ENCODE results near the gene GAST.
A peak's percentile ranks its signal among the peaks of the same experiment; 100 is the strongest.
"Not testable (repeated sequence)": the region's sequence is repeated elsewhere in the genome, so short reads cannot be mapped to it uniquely, and the experiment has no call there.

GAST gene

GRCh38 chr17:41666708-41667279 lies 45.3 kb upstream of the GAST start:
- no peak overlapping the region; the same call in 1 of the 2 replicates for H3K4me3 ChIP-seq (ENCODE audit: low read depth, low read length)
- no peak for DNase-seq (ENCODE audit: low read depth)

DNA sequence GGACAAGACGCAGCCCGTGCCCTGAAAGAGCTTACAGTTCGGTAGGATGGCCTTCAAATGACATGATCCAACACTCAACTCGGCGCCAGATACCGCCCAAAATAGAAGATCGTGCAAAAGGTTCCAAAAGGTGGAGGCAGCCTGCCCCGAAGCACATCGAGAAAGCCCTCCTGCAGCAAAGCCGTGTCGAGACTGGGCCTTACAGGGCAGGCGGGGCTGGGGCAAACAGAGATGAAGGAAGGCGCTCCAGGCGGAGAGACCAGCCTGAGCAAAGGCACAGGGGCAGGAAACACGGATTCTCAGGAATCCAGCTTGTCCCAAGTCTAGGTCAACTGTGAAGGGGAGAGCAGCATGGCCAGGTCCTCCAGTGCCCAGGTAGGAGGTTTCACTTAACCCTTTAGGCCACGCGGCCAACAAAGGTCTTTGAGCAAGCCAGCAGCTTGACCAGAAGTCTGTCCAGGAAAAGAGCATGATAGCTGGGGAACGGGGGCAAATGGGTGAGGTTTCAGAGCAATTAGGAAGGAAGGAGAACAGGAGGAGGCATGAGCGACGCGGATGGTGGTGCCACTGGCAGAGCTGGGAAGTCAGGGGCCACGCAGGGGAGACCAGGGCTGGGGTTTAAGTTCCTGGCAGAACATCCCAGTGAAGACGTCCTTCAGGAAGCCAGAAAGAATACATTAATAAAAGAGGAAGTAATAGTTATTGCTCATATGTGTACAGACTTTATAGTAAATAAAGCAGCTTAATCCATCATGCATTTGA lies 44.7 kb upstream of the GAST start:
- no peak for DNase-seq (ENCODE audit: low read depth)
- H3K4me3 ChIP-seq (ENCODE audit: low read depth, low read length), result no peak overlapping the region
- TF ChIP-seq, protein P1, sequence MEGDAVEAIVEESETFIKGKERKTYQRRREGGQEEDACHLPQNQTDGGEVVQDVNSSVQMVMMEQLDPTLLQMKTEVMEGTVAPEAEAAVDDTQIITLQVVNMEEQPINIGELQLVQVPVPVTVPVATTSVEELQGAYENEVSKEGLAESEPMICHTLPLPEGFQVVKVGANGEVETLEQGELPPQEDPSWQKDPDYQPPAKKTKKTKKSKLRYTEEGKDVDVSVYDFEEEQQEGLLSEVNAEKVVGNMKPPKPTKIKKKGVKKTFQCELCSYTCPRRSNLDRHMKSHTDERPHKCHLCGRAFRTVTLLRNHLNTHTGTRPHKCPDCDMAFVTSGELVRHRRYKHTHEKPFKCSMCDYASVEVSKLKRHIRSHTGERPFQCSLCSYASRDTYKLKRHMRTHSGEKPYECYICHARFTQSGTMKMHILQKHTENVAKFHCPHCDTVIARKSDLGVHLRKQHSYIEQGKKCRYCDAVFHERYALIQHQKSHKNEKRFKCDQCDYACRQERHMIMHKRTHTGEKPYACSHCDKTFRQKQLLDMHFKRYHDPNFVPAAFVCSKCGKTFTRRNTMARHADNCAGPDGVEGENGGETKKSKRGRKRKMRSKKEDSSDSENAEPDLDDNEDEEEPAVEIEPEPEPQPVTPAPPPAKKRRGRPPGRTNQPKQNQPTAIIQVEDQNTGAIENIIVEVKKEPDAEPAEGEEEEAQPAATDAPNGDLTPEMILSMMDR (IDR thresholded peaks at IDR 0.05; ENCODE audit: control insufficient read depth, extremely low read depth, insufficient read depth), result no peak

More at GRCh38 chr17:41666708-41667279, 45.3 kb upstream of the GAST start:
- TF ChIP-seq, protein P1 (IDR thresholded peaks at IDR 0.05; ENCODE audit: control insufficient read depth, extremely low read depth, insufficient read depth), result peak; percentile 97

GRCh38 chr17:41672153-41672552 lies 40.0 kb upstream of the GAST start:
- no peak overlapping the region for H3K4me3 ChIP-seq (ENCODE audit: low read depth, low read length)
- no peak for DNase-seq (ENCODE audit: low read depth)
- TF ChIP-seq, protein P1 (IDR thresholded peaks at IDR 0.05; ENCODE audit: control insufficient read depth, extremely low read depth, insufficient read depth), result no peak

DNA sequence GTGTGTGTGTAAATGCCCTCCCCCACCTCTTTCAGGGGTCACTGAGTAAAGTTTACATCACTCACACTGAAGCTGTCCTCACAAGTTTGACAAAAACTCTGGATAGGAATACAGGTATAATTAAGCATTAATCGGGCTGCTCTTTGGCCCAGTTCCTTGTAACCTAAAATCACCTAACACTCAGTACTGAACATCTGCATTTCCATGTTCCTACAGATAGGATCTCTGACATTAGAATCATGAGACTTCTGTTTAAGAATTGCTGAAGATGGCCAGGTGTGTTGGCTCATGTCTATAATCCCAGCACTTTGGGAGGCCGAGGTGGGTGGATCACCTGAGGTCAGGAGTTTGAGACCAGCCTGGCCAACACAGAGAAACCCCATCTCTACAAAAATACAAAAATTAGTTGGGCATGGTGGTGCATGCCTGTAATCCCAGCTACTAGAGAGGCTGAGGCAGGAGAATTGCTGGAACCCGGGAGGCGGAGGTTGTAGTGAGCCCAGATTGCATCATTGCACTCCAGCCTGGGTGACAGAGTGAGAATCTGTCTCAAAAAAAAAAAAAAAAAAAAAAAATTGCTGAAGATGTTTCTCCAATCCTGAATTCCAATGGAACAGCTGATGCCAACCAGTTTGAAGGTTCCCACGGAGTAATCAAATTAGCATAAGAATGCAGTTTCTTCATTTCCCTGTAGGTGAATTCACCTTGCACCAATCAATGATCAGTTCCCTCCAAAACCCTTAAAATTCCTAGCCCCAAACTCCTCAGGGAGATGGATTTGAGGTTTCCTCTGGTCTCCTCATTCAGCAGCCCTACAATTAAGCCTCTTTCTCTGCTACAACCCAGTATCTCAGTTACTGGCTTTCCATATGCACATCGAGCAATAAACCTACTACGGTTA lies 36.7 kb upstream of the GAST start:
- H3K4me3 ChIP-seq (ENCODE audit: low read depth, low read length); DNase-seq (ENCODE audit: low read depth): not testable (repeated sequence)

- TF ChIP-seq, protein P1 (IDR thresholded peaks at IDR 0.05; ENCODE audit: control insufficient read depth, extremely low read depth, insufficient read depth), result no peak
- DNase-seq (ENCODE audit: low read depth), result no peak
- H3K4me3 ChIP-seq (ENCODE audit: low read depth, low read length), result no peak overlapping the region
Observed at GRCh38 chr17:41676058-41676419, 36.1 kb upstream of the GAST start.

DNA sequence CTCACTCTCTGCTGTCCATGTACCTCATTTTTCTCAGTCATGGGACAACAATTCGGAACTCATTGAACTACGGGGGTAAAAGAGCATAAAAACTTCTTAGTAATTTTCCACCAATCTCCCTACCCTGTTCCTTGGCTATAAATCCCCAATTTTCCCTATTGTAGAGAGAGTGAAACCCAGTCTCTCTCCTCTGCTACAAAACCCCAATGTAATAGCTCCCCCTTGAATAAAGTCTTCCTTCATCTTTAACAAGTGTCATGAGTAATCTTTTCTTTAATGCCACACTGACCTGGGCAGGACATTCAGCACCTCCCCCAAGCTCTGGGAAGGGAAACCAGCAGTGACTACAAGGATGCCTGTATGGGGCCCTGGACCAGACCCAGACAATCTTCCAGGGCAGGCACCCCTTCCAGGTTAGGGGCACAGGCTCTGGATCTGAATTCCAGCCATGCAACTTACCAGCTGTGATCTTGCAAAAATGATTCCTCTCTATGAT lies 33.7 kb upstream of the GAST start:
- DNase-seq (ENCODE audit: low read depth), result no peak
- TF ChIP-seq, protein P1 (IDR thresholded peaks at IDR 0.05; ENCODE audit: control insufficient read depth, extremely low read depth, insufficient read depth), result no peak
- H3K4me3 ChIP-seq (ENCODE audit: low read depth, low read length), result no peak overlapping the region
